HG03558 (cell line): Measurements from ENCODE around the gene IL2RG.

Experiments used
- ATAC-seq: cut with Tn5 transposase; IDR thresholded peaks from one replicate; pipeline ENCODE4 v1.9.1; 2021; ENCODE audit warnings: moderate number of reproducible peaks; ENCODE audit not compliant: unreplicated experiment; ENCODE audit errors: extremely low read depth

IL2RG gene

GRCh38 chrX:71111141-71111843 is at the start of gene IL2RG:
IL2RG (minus strand) TSS chrX:71111577; CDS start chrX:71111539, 38 bp downstream.
- peak; percentile 83 for ATAC-seq

GRCh38 chrX:71160475-71160874 is 49.1 kb upstream of the IL2RG start:
- no peak for ATAC-seq

- ATAC-seq = no peak
Observed at GRCh38 chrX:71159335-71159734, 48.0 kb upstream of the IL2RG start.

- ATAC-seq = no peak
Observed at GRCh38 chrX:71158603-71159002, 47.2 kb upstream of the IL2RG start.

- ATAC-seq = no peak
Observed at GRCh38 chrX:71154641-71155040, 43.3 kb upstream of the IL2RG start.

- no peak for ATAC-seq
Observed at GRCh38 chrX:71154196-71154595, 42.8 kb upstream of the IL2RG start.

GRCh38 chrX:71151366-71151765 is 40.0 kb upstream of the IL2RG start:
- no peak for ATAC-seq

GRCh38 chrX:71148278-71148663 is 36.9 kb upstream of the IL2RG start:
- ATAC-seq = no peak

GRCh38 chrX:71147496-71148277 is 36.3 kb upstream of the IL2RG start:
- ATAC-seq = no peak

- no peak for ATAC-seq
Observed at GRCh38 chrX:71144651-71145050, 33.3 kb upstream of the IL2RG start, which contains the start of gene NLGN3. NLGN3 (plus strand) TSS chrX:71144841; CDS start chrX:71147750, 2,909 bp downstream.

- no peak for ATAC-seq
Observed at GRCh38 chrX:71143508-71143907, 32.1 kb upstream of the IL2RG start.

- no peak for ATAC-seq
Observed at GRCh38 chrX:71140440-71140839, 29.1 kb upstream of the IL2RG start.

GRCh38 chrX:71131510-71131909 is 20.1 kb upstream of the IL2RG start:
- no peak for ATAC-seq

GRCh38 chrX:71128915-71129765 is 17.8 kb upstream of the IL2RG start:
- ATAC-seq = peak; percentile 56

GRCh38 chrX:71128166-71128833 is 16.9 kb upstream of the IL2RG start:
- no peak for ATAC-seq

- no peak for ATAC-seq
Observed at GRCh38 chrX:71118985-71119535, 7.7 kb upstream of the IL2RG start.

GRCh38 chrX:71118032-71118984 is 6.9 kb upstream of the IL2RG start, which contains the start of gene MED12:
MED12 (plus strand) TSS chrX:71118596; CDS start chrX:71118755, 159 bp downstream.
- ATAC-seq = peak; percentile 84

GRCh38 chrX:71117358-71117757 is 6.0 kb upstream of the IL2RG start:
- no peak for ATAC-seq
